GM12892 (cell line): ENCODE results near the gene NKD1.

ENCODE experiments used
- DNase-seq: peaks from one replicate; pipeline ENCODE4 v3.0.0; 2011; ENCODE audit not compliant: insufficient read length
- FAIRE-seq: peaks from 2 replicates; lab custom pipeline; 2011; peaks lifted over from hg19 to GRCh38; lab: Jason Lieb, UNC
- POLR2A ChIP-seq: IDR thresholded peaks from 2 replicates; pipeline ENCODE4 v1.6.1; 2011; ENCODE audit warnings: low read depth, low read length, control low read depth
- POLR2AphosphoS5 ChIP-seq: IDR thresholded peaks from 2 replicates; pipeline ENCODE4 v1.6.1; 2011; ENCODE audit warnings: low read depth, low read length, control low read depth
- TAF1 ChIP-seq: IDR thresholded peaks from 2 replicates; pipeline ENCODE4 v1.6.1; 2011; ENCODE audit warnings: low read depth, mild to moderate bottlenecking, control low read depth, low read length, borderline replicate concordance

The NKD1 gene

DNA sequence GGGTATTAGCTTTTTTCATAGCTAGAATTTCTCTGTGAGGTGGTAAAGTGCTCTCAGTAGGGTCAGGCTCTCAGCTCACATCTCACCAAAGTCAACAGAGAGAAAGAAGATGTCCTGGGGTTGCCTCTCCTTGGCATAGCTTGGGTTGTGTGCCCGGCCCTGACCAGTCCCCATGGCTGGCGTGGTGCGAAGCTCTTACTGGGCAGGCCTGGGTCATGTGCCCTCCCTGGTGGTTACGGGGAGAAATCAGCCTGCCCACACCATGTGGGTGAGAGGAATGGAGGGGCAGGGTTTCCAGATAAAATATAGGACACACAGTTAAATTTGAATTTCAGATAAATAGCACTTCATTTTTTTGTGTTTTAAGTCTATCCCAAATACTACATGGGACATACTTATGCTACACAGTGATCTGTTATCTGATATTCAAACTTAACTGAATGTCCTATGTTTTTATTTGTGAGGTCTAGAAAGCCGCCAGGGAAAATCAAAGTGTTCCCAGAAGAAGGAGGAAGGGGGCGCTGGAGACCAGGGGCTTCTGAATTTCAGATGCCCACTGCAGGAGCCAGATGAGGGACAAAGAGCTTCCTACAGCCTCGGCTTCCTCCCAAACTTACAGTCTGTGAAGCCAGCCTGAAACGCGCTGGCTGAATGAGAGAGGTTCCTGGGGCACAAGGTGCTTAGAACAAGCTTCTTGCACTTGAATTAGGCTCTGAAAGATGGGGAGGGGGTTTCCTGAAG, 45.4 kb downstream of the NKD1 start:
- DNase-seq (no peak), FAIRE-seq (no peak)
- TF ChIP-seq TAF1 = no peak
- no peak for TF ChIP-seq POLR2A
- no peak for TF ChIP-seq POLR2AphosphoS5

DNA sequence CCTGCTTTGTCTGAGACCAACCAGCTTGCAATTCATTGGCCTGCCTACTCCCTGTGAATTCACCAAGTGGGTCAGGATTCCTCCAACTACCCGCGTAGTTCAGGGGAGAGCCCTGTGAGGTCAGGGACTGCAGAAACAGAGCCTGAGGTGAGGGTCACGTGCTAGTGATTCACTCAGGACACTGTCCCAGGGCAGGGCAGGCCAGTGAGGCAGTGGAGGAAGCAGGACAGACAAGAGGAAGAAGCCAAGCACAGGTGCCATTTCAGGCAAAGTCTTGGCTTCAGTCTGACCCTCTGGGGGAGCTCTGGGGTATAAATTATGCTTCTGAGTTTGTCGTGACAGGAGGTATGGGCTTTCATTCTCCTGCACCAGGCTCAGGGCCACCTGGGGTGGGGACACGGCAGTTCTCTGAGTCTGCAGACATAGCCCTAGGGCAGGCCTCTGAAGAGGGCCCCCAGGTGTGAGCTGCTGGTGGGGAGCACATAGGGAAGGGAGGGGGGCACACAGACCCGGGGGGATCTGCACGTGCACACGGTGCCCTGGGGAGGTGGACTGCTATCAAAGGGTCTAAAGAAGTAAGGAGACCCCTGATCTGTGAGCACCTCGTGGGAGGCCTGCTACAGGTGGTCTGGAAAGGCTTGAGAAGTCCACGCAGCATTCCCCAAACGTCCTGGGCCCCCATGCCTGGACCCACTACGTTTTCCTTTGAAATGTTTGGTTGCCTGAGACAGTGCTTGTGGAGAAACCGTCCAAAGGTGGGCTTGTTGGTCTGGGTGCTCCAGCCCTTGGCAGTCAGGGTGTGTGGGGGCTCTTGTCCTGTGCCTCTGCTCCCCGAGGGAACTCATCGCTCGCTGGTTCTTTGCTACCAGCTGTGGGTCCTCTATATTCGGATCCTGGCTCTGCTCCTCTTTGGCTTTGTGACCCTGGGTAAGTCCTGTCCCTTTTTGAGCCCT, 46.4 kb downstream of the NKD1 start:
- DNase-seq = no peak
- no peak for TF ChIP-seq POLR2AphosphoS5
- no peak for TF ChIP-seq TAF1
- no peak for TF ChIP-seq POLR2A
- FAIRE-seq = no peak

- TF ChIP-seq TAF1 = no peak
- no peak for TF ChIP-seq POLR2AphosphoS5
- TF ChIP-seq POLR2A = no peak
- FAIRE-seq = no peak
- DNase-seq = no peak
Measured at GRCh38 chr16:50595859-50596258, 47.7 kb downstream of the NKD1 start.

- TF ChIP-seq POLR2AphosphoS5 (no peak), POLR2A (no peak), TAF1 (no peak)
- FAIRE-seq = no peak
- DNase-seq = no peak
Measured at GRCh38 chr16:50596762-50597450, 48.7 kb downstream of the NKD1 start.

DNA sequence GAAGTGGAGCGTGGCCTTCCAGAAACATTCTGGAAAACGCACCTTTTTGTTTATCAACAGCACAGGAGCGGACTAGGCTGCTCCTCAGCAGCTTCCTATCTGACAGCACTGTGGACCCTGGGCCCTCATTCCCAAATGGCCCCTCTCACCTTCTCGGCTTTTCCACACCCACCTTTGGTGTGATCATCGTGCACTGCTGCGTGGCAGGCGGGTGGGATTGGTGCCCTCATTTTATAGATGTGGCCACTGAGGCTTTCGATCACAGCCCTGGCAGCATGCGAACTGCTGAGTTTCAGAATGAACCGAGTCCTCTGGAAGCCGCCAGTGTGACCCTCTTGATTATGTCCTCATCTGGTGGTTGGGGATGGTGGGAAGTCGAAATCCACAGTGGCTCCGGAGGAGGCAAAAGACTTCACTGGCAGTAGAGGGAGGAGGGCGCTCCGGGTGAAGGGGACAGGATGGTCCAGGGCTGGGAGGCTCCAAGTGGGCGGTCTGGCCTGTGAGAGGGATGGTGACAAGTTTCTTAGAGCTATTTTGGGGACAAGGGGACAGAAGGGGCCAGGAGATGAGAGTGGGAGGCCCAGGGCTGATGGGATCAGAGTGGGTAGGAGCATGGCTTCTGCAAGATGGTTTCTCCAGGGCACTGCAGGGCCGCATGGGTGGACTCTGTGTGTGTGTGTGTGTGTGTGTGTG, 49.5 kb downstream of the NKD1 start:
- DNase-seq (no peak), FAIRE-seq (no peak)
- TF ChIP-seq POLR2AphosphoS5 (no peak), TAF1 (no peak), POLR2A (no peak)

GRCh38 chr16:50598256-50598894, 50.2 kb downstream of the NKD1 start:
- TF ChIP-seq POLR2AphosphoS5 (no peak), TAF1 (no peak), POLR2A (no peak)
- FAIRE-seq (no peak), DNase-seq (no peak)

DNA sequence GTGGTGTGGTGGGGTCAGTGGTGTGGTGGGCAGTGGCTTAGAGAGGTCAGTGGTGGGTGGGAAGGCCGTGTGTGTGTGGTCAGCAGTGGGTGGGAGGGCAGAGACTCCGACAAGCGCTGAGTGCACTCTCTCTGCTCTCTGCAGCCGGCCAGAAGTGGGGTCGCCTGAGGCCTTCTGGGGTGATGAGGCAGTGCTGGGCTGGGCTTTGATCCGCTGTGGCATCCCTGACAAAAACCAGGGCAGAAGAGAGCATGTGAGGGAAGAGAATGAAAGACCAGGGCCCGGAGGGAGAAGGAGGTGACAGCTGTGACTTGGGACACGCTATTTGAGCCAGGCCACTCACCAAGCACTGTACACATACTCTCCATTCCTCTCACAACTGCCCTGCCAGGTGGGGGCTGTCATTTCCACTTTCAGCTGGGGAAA, 50.8 kb downstream of the NKD1 start:
- no peak for TF ChIP-seq TAF1
- no peak for TF ChIP-seq POLR2AphosphoS5
- no peak for TF ChIP-seq POLR2A
- no peak for FAIRE-seq

GRCh38 chr16:50599494-50599893, 51.3 kb downstream of the NKD1 start:
- DNase-seq (no peak), FAIRE-seq (no peak)
- TF ChIP-seq POLR2AphosphoS5 (no peak), POLR2A (no peak), TAF1 (no peak)

More for the DNA sequence above, 50.8 kb downstream of the NKD1 start:
- no peak for DNase-seq

DNA sequence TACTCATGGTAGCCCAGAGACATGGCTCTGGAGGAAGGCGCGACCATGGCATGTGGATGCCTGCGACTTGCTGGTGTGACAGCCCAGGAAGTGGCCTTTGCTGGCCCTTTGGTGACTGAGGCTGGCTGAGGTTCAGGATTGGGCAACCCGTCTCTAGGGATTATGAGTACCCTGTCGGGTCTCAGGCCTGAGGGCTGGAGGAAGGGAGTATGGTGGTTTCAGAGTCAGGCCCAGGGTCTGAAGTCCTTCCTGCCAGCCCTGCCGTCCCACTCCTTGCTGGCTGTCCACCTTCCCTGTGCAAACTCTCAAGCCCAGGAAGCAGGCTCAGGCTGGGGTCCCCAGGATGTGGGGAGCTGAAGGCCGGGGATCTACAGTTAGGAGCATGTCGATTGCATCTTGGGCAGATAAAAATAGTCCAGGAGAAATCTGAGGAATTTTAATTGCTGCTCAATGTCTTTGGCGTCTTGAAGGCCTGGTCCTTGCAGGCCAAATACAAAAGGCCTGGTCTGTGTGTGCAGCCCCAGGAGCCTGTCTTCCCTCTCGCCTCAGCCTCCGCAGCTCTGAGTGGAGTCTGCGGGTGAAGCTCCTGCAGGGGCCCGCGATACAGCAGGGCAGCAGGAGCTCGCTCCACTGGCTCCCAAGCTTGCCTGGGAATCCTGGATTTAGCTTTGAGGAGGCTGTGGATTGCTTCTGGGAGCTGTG, 52.5 kb downstream of the NKD1 start:
- TF ChIP-seq POLR2A (no peak), POLR2AphosphoS5 (no peak)
- DNase-seq (no peak), FAIRE-seq (no peak)

DNA sequence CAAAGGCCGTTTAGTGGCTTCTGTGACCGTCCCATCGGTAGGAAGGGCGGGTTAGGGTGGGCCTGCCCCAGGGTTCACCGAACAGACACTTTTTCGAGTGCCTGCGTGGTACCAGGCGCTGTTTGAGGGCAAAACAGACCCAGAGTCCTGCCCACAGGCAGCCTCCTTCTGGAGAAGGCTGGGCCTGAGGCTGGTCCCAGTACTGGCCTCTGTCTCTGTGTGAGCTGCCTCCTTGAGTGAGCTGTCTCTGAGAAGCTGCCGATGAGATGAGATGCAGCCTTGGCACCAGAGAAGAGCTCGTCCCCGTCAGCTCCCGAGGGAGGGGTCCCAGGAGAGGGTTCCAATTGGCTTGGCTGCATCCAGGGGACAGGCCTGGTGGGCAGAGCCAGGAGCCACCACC, 53.1 kb downstream of the NKD1 start:
- FAIRE-seq (no peak), DNase-seq (no peak)
- TF ChIP-seq POLR2AphosphoS5 = no peak
- no peak for TF ChIP-seq POLR2A
- TF ChIP-seq TAF1 = no peak
